IPS-NIHi7 (cell line): ENCODE measurements around the gene MUCL1.

Experiments used
- DNase-seq: peaks from one replicate; pipeline ENCODE4 v3.0.0; 2012; ENCODE audit warnings: mixed read lengths; ENCODE audit errors: extremely low spot score

MUCL1 gene

DNA sequence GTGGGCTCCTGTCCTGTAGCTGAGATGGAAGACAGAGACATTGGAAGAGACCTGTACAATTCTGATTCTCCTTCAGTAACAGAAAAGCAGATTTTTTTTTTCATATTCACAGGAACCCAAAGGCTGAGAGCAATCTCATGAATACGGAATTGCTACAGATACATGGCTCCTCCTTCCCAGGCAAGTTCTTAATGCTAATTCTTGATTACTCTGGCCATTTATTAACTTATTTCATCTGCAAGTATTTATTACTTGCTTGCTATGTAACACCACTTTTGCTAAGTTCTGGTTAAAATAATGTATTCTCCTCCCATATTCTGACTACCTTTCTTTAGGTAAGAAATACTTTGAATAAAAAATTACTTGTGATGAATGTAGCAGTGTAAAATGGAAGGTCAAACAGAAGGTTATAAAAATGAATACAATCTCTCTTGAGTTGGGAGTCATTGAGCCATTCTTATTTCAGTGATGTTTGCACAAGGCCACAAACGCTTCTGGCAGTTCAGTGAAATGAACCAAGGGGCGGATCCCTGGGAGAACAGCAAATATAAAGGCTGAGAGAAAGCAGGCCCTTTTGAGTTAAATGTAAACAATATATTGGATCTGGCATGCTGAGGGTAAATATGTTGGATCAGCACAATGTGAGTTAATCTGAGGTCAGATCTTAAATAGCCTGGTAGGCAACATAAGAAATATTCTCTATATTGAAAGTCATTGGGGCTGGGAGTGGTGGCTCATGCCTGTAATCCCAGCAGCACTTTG, 37.6 kb downstream of the MUCL1 start:
- DNase-seq: no peak
